Astrocyte (in vitro differentiated cells and primary cell): ENCODE data around the gene TAP1.

ENCODE experiments used
- EZH2 ChIP-seq: IDR thresholded peaks from 2 replicates; pipeline ENCODE4 v1.6.1; 2012; ENCODE audit warnings: mild to moderate bottlenecking, low read length, inconsistent platforms; ENCODE audit not compliant: insufficient read depth
- TF ChIP-seq, protein P1 (sequence below): IDR thresholded peaks from 2 replicates; pipeline ENCODE4 v1.5.1; 2011; ENCODE audit warnings: low read depth, mild to moderate bottlenecking, inconsistent platforms, low read length, moderate library complexity; ENCODE audit not compliant: insufficient read depth

DNA sequence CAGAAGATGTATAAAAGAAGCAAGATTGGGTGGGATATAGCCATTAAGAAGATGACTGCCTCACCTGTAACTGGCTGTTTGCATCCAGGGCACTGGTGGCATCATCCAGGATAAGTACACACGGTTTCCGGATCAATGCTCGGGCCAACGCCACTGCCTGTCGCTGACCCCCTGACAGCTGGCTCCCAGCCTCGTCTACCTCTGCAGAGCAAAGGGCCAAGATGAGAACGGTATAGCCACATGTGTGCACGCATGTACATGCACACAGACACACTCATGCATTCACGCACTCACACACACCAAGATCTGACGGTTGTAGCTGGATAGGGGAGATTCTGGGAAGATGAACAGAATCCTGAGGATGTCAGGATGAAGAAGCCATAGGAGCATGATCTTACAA, 6.5 kb downstream of the TAP1 start:
- TF ChIP-seq, protein P1, sequence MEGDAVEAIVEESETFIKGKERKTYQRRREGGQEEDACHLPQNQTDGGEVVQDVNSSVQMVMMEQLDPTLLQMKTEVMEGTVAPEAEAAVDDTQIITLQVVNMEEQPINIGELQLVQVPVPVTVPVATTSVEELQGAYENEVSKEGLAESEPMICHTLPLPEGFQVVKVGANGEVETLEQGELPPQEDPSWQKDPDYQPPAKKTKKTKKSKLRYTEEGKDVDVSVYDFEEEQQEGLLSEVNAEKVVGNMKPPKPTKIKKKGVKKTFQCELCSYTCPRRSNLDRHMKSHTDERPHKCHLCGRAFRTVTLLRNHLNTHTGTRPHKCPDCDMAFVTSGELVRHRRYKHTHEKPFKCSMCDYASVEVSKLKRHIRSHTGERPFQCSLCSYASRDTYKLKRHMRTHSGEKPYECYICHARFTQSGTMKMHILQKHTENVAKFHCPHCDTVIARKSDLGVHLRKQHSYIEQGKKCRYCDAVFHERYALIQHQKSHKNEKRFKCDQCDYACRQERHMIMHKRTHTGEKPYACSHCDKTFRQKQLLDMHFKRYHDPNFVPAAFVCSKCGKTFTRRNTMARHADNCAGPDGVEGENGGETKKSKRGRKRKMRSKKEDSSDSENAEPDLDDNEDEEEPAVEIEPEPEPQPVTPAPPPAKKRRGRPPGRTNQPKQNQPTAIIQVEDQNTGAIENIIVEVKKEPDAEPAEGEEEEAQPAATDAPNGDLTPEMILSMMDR: no peak
- TF ChIP-seq EZH2: no peak
